ENCODE measurements around the gene OSBPL10.

DNA sequence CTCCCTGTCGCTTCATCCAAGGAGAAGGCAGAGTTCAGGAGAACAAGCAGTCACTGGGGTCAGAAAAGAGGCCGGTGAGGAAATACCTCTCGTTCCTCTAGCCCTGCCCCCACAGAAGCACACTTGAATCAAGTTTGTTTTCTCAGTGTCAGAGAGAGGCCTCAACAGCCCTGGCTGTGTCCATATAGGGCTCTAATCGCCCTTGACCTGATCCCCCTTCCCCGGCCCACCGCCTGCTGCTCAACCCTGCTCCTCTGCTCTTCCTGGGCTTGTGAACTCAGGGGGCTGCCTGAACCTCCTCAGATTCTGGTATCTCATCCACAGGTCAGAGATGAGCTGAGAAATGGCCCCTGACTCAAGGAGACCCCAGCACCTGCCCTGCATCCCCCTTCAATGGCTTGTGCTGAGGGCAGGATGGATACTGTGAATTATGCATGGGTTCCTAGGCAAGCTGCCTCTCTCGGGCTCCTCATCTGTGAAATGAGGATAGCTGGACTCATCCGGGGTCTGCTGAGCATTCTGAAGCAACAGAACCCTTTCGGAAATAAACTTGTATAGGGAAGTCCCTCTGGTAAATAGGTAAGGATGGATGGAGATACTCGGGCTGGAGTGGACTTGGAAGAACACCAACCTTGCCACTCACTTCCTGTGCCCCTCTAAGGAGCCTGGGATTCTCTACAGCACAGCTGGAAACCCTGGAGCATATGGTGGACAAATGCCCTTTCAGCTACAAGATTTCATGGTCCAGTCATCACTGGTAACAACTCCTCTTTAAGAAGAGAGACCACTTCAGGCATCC, 300.8 kb downstream of the OSBPL10 start:
- TF ChIP-seq, protein P1, sequence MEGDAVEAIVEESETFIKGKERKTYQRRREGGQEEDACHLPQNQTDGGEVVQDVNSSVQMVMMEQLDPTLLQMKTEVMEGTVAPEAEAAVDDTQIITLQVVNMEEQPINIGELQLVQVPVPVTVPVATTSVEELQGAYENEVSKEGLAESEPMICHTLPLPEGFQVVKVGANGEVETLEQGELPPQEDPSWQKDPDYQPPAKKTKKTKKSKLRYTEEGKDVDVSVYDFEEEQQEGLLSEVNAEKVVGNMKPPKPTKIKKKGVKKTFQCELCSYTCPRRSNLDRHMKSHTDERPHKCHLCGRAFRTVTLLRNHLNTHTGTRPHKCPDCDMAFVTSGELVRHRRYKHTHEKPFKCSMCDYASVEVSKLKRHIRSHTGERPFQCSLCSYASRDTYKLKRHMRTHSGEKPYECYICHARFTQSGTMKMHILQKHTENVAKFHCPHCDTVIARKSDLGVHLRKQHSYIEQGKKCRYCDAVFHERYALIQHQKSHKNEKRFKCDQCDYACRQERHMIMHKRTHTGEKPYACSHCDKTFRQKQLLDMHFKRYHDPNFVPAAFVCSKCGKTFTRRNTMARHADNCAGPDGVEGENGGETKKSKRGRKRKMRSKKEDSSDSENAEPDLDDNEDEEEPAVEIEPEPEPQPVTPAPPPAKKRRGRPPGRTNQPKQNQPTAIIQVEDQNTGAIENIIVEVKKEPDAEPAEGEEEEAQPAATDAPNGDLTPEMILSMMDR (conservative IDR thresholded peaks at IDR 0.05 in 1 of 2, IDR thresholded peaks at IDR 0.05 in 1 of 2; ENCODE audit: low read depth in 1 of 2, low read length in 2 of 2): no peak
- no peak for TF ChIP-seq EZH2 (IDR thresholded peaks at IDR 0.05; ENCODE audit: low read length, missing control alignments)

Data from fibroblast of lung (primary cell).